Stimulated activated CD4-positive, alpha-beta T cell treated with anti-CD3 and anti-CD28 coated beads, Interleukin-2, amount 100 ng/mL, for 4 hours (primary cell): ENCODE results near the gene ROBO4.

Source experiments
- DNase-seq: peaks from one replicate; pipeline ENCODE4 v3.0.0-alpha.2; 2020; ENCODE audit warnings: low read depth

Gene ROBO4

DNA sequence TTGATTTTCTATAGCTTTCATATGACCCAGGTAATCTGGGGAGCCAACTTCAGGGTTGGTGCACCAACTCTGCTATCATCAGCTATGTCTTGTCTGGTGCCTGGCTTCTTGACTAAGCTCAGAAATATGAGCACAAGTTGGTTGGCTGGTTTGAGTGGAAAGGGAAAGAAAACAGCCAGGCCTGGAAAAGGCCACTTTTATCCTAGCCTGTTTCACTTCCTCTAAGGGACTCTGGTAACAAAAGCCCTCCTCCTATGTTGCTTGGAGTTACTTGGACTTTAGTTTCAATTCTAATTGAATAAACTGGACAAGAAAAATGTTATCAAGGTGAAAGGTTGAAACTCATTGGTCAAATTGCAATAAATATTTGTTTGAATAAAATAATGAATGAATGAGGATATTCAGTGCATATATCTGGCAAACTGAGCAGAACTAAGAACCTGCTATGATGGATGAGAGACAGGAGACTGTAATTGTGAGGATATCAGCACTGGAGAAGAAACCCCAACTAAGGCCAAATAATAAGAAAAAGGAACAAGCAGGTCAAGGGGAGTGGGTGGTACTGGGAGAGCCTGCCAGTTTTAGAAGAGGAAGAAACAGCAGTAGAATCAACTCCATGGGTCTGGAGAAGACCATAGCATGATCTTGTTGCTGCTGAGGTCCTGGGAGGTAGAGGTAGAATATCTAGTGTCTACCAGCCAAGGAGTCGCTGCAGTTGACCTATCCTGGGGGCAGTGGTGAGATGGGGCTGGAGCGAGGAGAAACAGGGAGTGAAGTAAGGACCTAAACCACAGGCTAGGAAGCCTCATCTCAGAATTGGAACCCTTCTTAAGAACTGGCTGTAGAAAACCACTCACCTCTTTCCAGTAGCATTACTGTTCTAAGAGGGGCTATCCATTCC, 8.2 kb downstream of the ROBO4 start:
- no peak for DNase-seq

- no peak for DNase-seq
Measured at GRCh38 chr11:124887667-124888013, 10.0 kb downstream of the ROBO4 start.

- no peak for DNase-seq
Measured at GRCh38 chr11:124886978-124887666, 10.5 kb downstream of the ROBO4 start.

- DNase-seq, result no peak
Measured at GRCh38 chr11:124886476-124886875, 11.2 kb downstream of the ROBO4 start.

GRCh38 chr11:124884869-124885479, 12.7 kb downstream of the ROBO4 start:
- no peak for DNase-seq

GRCh38 chr11:124884340-124884739, 13.3 kb downstream of the ROBO4 start:
- DNase-seq, result no peak

DNA sequence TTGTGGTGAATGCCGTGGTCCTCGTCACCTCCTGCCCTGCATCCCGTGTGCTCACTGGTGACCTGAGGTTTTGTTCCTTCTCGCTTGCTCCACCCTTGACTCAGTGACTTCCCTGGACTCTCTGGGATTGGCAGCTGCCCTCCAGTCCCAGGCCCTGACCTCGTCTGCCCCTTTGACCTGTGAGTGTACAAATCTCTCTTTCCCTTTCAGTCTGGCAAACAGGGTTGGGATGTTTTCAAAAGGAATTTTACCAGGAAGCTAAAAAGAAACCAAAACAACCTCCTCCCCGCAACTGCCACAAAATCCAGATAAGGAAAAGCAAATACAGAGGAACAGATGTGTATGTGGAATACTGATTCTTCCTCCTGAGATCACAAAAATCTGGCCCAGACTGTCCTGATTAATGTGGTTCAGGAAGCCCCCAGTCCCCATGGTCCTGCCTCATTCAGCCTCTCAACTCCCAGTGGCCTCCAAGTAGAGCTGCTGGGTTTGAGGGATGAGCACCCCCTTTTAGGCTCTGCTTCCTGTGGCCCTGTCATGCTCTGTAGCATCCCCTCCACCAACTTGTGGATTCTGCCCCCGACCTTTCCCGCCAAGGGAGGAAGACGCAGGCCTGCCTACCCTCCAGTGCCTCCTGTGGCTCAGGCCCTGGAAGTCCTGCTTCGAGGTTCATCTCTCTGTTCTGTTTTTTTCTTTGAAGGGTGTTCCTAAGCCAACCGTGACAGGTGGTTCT, 15.2 kb downstream of the ROBO4 start:
- no peak for DNase-seq

- DNase-seq, result no peak
Measured at GRCh38 chr11:124880958-124881357, 16.7 kb downstream of the ROBO4 start.

DNA sequence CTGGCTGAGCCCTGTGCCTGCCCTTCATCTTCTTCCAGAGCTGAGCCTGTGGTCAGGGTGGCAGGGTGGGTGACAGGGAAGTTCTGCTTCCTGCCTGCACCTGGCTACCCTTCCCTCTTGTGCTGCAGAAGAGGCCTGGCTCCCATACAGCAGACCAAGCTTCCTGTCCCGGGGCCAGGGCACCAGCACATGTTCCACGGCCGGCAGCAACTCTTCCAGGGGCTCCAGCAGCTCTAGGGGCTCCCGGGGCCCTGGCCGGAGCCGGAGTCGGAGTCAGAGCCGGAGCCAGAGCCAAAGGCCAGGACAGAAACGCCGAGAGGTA, 17.4 kb downstream of the ROBO4 start:
- DNase-seq, result no peak

GRCh38 chr11:124879493-124880289, 18.0 kb downstream of the ROBO4 start:
- DNase-seq, result no peak

DNA sequence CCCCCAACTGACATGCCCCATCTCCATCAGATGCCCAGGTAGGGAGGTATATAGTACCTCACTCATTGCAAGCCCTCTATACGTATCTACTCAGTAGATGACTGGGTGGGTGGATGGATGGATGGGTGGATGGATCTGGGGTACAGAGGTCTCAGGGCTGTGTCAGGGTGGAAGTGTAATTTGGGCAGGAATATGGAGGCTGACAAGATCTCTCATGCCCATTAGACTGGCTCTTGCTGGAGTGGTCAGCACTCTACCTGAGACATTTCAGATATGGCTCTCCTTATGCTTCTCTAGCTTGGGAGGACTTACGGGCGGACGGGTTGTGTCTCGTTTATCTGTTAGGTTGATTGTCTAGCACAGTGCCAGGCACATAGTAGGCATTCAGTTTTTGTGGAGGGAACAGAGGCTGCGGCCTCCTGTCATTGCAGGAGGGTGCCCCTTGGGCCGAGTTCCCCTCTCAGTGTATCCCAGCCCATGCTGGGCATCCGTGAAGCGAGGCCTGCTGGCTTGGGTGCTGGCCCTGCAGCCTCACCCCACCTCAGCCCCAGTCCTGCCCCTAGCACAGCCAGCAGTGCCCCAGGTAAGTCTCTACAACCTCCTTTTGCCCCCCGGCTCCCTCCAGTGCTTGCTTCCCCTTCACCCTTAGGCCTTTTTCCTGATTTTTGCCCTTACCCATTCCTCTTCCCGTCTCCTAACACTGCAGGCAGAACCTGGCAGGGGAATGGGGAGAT, 18.7 kb downstream of the ROBO4 start:
- DNase-seq, result no peak

GRCh38 chr11:124877910-124878758, 19.5 kb downstream of the ROBO4 start:
- DNase-seq, result no peak

- DNase-seq, result no peak
Measured at GRCh38 chr11:124877631-124877909, 20.1 kb downstream of the ROBO4 start.

GRCh38 chr11:124876818-124877630, 20.6 kb downstream of the ROBO4 start:
- DNase-seq, result no peak

- DNase-seq, result peak; percentile 72
Measured at GRCh38 chr11:124875943-124876817, 21.5 kb downstream of the ROBO4 start.

DNA sequence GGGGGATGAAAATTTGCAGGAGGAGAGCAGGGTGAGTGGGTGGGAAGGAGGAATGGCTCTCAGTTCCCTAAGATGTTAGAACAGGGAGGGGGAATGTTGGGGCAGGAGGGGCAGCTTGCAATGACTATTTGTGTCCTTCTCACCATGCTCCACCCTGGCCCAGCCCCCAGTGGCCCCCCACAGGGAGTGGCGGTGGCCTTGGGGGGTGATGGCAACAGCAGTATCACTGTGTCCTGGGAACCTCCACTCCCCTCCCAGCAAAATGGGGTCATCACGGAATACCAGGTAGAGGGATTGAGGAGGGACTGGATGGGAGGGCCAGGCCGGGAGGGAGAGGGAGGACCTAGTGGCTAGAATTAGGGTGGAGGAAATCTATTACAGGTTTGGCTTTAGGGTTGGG, 22.3 kb downstream of the ROBO4 start:
- DNase-seq, result no peak

- DNase-seq, result no peak
Measured at GRCh38 chr11:124874571-124875255, 23.0 kb downstream of the ROBO4 start.

GRCh38 chr11:124873951-124874350, 23.7 kb downstream of the ROBO4 start:
- no peak for DNase-seq
